K562 (cell line): ENCODE results near the gene ANKRD49. TPM values are rescaled to one million over a fixed set of nuclear protein-coding genes. Genes with fewer than 3 reads are reported as not detected.

ENCODE experiments used
- BACH1 ChIP-seq: fragments of 200-800 bp; sonication (Bioruptor generic); IDR thresholded peaks from 2 replicates; pipeline ENCODE4 v1.6.1; 2016; ENCODE audit warnings: missing genetic modification characterization, missing compliant biosample characterization
- CHD1 ChIP-seq: fragments of 200-600 bp; sonication (generic); IDR thresholded peaks from one replicate; pipeline ENCODE4 v1.6.1; 2012; ENCODE audit warnings: mild to moderate bottlenecking, moderate library complexity, low read length, inconsistent platforms
- DLX4 ChIP-seq: fragments of 250-450 bp; sonication (Bioruptor Pico); IDR thresholded peaks from 2 replicates; pipeline ENCODE4 v1.6.1; 2021; ENCODE audit warnings: mild to moderate bottlenecking
- DPF2 ChIP-seq: fragments of 450-650 bp; IDR thresholded peaks from 2 replicates; pipeline ENCODE4 v1.6.1; 2016
- FOXP4 ChIP-seq: sonication (generic); formaldehyde crosslinking; IDR thresholded peaks from 2 replicates; pipeline ENCODE4 v1.8.0; 2022; ENCODE audit warnings: mild to moderate bottlenecking, missing genetic modification reagents, borderline replicate concordance
- MBD1 ChIP-seq: fragments of 250-450 bp; sonication (Bioruptor Pico); IDR thresholded peaks from 2 replicates; pipeline ENCODE4 v1.8.0; 2022; ENCODE audit warnings: inconsistent platforms
- PHF8 ChIP-seq: fragments of 200-600 bp; sonication (generic); IDR thresholded peaks from 2 replicates; pipeline ENCODE4 v1.6.1; 2012; ENCODE audit warnings: mixed run types, mild to moderate bottlenecking, inconsistent platforms, low read length, moderate library complexity, borderline replicate concordance
- SMAD4 ChIP-seq: fragments of 250-450 bp; sonication (Bioruptor Pico); conservative IDR thresholded peaks from 2 replicates; pipeline ENCODE4 v1.8.0; 2021; ENCODE audit warnings: inconsistent platforms, mild to moderate bottlenecking, moderate library complexity
- SRSF3 ChIP-seq: fragments of 200-400 bp; formaldehyde crosslinking; IDR thresholded peaks from 2 replicates; pipeline ENCODE4 v1.6.1; 2016; ENCODE audit warnings: mild to moderate bottlenecking, low read length, moderate library complexity; ENCODE audit not compliant: insufficient read depth
- ZNF282 ChIP-seq: sonication (generic); formaldehyde crosslinking; IDR thresholded peaks from 2 replicates; pipeline ENCODE4 v1.8.1; 2023; ENCODE audit warnings: missing genetic modification reagents
- ZNF316 ChIP-seq: fragments of 450-650 bp; IDR thresholded peaks from 2 replicates; pipeline ENCODE4 v1.6.1; 2016
- polyA plus RNA-seq, 8 experiments: library from polyadenylated mRNA; depleted of rRNA in 4 of 8; stranded (reverse) in 5 of 8; unstranded in 3 of 8; fragments of >200 nt; fragmentation: Nextera tagmentation in 2 of 8; fragmentation: Illumina TruSeq in 1 of 8; extraction: Ambion mirVana in 2 of 8; extraction: Trizol in 1 of 8; gene quantifications; 2 replicates each; pipeline versions ENCODE4 v1.2.1 to v1.2.3, GENCODE V29; 2011 to 2014; ENCODE audit warnings: inconsistent platforms in 1 of 8, missing spikeins in 1 of 8
- total RNA-seq, 7 experiments: library from RNA; depleted of rRNA in 6 of 7; stranded (reverse); fragments of >200 nt in 6 of 7; fragmentation: Illumina TruSeq in 2 of 7; extraction: Trizol in 2 of 7; gene quantifications; 2 replicates each; pipeline versions ENCODE4 v1.2.1 to v1.2.3, GENCODE V29; 2011 to 2021; ENCODE audit warnings: low replicate concordance in 1 of 7
- TF ChIP-seq, protein P1 (sequence below): IDR thresholded peaks from 3 replicates; pipeline ENCODE4 v1.6.1; 2011; ENCODE audit warnings: borderline replicate concordance, mild to moderate bottlenecking, moderate library complexity; ENCODE audit not compliant: insufficient read length; ENCODE audit errors: extremely low read depth
- TF ChIP-seq, protein P2 (sequence below), 3 experiments: fragments of 200-800 bp in 1 of 3; fragments of 250-450 bp in 1 of 3; fragments of 450-650 bp in 1 of 3; sonication (Bioruptor Pico) in 1 of 3; sonication (Bioruptor generic) in 1 of 3; formaldehyde crosslinking in 1 of 3; IDR thresholded peaks; 2 replicates each; pipeline versions ENCODE4 v1.6.1 to v1.8.0; 2016 to 2022; ENCODE audit warnings: mild to moderate bottlenecking in 2 of 3, missing genetic modification characterization in 2 of 3, missing compliant biosample characterization in 1 of 3, moderate library complexity in 1 of 3

Gene ANKRD49
- total and polyA plus RNA-seq, 9 of the 15 experiments (the other 6 are each of a cell fraction or from before 2014, with no cell fraction given), result 13.4 to 43.5 (median 30.6) TPM

- TF ChIP-seq, protein P1, sequence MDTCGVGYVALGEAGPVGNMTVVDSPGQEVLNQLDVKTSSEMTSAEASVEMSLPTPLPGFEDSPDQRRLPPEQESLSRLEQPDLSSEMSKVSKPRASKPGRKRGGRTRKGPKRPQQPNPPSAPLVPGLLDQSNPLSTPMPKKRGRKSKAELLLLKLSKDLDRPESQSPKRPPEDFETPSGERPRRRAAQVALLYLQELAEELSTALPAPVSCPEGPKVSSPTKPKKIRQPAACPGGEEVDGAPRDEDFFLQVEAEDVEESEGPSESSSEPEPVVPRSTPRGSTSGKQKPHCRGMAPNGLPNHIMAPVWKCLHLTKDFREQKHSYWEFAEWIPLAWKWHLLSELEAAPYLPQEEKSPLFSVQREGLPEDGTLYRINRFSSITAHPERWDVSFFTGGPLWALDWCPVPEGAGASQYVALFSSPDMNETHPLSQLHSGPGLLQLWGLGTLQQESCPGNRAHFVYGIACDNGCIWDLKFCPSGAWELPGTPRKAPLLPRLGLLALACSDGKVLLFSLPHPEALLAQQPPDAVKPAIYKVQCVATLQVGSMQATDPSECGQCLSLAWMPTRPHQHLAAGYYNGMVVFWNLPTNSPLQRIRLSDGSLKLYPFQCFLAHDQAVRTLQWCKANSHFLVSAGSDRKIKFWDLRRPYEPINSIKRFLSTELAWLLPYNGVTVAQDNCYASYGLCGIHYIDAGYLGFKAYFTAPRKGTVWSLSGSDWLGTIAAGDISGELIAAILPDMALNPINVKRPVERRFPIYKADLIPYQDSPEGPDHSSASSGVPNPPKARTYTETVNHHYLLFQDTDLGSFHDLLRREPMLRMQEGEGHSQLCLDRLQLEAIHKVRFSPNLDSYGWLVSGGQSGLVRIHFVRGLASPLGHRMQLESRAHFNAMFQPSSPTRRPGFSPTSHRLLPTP, result no peak
- TF ChIP-seq PHF8 (peak; percentile 93), DLX4 (CRISPR knock-in tag) (no peak), ZNF316 (peak; percentile 13; the same call in 1 of the 2 replicates), FOXP4 (CRISPR knock-in tag) (peak; percentile 94; the same call in 1 of the 2 replicates), SMAD4 (peak; percentile 83), BACH1 (tag) (no peak), DPF2 (peak; percentile 51; the same call in 1 of the 2 replicates), SRSF3 (no peak), ZNF282 (CRISPR knock-in tag) (peak; percentile 41; the same call in 1 of the 2 replicates), CHD1 (no peak), MBD1 (no peak)
- TF ChIP-seq, protein P2, sequence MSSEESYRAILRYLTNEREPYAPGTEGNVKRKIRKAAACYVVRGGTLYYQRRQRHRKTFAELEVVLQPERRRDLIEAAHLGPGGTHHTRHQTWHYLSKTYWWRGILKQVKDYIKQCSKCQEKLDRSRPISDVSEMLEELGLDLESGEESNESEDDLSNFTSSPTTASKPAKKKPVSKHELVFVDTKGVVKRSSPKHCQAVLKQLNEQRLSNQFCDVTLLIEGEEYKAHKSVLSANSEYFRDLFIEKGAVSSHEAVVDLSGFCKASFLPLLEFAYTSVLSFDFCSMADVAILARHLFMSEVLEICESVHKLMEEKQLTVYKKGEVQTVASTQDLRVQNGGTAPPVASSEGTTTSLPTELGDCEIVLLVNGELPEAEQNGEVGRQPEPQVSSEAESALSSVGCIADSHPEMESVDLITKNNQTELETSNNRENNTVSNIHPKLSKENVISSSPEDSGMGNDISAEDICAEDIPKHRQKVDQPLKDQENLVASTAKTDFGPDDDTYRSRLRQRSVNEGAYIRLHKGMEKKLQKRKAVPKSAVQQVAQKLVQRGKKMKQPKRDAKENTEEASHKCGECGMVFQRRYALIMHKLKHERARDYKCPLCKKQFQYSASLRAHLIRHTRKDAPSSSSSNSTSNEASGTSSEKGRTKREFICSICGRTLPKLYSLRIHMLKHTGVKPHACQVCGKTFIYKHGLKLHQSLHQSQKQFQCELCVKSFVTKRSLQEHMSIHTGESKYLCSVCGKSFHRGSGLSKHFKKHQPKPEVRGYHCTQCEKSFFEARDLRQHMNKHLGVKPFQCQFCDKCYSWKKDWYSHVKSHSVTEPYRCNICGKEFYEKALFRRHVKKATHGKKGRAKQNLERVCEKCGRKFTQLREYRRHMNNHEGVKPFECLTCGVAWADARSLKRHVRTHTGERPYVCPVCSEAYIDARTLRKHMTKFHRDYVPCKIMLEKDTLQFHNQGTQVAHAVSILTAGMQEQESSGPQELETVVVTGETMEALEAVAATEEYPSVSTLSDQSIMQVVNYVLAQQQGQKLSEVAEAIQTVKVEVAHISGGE (CRISPR knock-in tag; IDR thresholded peaks at IDR 0.05), result peak in 2 of 3 experiments; percentile 69 to 94; a peak in 4 of 6 replicates
Observed at GRCh38 chr11:94543695-94544645, 50.2 kb downstream of the ANKRD49 start, which contains the start of gene FUT4 (continued).
